Fibroblast of the conjunctiva (primary cell): ENCODE data around the gene PARP6.
A peak's percentile ranks its signal among the peaks of the same experiment; 100 is the strongest.

ENCODE experiments used
- DNase-seq: peaks from one replicate; pipeline ENCODE4 v3.0.0-alpha.2; 2010; ENCODE audit warnings: low read depth

The PARP6 gene, protein sequence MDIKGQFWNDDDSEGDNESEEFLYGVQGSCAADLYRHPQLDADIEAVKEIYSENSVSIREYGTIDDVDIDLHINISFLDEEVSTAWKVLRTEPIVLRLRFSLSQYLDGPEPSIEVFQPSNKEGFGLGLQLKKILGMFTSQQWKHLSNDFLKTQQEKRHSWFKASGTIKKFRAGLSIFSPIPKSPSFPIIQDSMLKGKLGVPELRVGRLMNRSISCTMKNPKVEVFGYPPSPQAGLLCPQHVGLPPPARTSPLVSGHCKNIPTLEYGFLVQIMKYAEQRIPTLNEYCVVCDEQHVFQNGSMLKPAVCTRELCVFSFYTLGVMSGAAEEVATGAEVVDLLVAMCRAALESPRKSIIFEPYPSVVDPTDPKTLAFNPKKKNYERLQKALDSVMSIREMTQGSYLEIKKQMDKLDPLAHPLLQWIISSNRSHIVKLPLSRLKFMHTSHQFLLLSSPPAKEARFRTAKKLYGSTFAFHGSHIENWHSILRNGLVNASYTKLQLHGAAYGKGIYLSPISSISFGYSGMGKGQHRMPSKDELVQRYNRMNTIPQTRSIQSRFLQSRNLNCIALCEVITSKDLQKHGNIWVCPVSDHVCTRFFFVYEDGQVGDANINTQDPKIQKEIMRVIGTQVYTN

DNA sequence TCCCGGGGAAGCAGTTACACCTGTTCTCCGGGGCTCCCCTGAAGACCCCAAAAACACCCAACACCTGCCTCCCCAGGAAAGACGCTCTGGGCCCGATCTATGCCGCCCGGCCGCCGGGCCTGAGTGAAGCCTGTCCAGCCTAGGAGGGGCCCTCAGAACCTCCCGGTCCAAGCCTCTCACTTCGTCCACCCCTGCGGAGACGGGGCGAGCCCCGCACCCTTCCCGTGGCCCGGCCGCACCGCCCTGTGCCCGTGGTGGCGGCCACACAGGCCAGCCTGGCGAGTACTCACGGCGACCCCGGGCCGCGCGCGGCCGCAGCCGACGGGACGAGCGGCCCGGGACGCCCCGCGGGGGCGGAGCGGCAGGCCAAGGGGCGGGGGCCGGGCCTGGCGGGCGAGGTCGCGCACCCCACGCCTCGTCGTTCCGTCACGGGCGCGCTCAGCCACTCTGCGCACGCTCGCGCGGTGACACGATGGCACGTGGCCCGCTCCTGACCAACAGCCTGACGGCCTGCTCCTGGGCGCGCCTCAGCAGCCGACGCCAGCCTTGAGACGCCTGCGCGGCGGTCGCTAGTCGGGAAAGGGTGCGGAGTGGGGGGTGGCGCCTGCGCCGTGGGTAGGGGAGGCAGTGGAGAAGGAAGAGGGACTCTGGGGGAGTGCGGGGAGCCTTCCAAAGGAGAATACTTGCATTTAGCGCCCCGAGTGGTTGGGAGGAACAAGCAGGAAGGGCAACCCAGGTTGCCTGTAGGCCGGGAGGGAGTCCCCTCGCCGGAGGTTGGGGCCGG lies at the start of gene PARP6:
Gene PARP6, minus strand, starts transcription at position 342 of the 784 bp plus-strand sequence. CDS start 5,077 bp downstream, outside the sequence.
- DNase-seq, result peak; percentile 97

DNA sequence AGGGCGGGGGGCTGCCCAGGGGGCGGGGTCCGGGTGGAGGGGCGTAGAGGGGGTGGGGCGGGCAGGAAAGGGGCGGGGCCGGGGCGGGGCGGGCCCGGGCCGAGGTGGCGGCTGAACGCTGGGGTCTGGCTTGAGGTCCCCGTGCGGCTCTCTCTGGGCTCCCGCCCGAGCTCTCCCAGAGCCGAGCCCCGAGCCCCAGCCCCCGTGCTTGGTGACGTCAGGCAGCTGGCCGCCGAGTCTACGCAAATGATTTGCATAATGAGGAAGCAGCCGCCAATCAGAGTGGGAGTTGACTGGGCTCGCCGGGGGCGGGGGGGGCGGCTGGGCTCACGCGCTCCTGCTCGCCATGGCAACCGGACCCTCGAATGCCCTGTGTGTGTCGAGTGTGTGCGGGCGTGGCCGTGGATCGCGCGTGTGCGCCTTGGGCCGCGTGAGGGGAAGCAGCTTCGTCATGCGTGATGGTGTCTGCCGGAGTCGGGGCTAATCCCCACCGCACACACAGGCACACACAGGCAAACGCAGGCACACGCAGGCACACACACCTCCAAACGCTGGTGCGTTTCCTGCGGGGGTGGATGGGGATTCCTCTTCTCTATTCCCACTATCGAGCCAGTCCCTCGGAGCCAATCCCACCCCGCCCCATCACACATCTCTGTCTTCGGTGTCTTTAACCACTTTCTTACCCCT lies 47.8 kb upstream of the PARP6 start, which contains the start of gene CELF6:
Gene CELF6, minus strand, starts transcription at position 173 of the 687 bp plus-strand sequence. CDS start 283 bp downstream, outside the sequence.
- no peak for DNase-seq

DNA sequence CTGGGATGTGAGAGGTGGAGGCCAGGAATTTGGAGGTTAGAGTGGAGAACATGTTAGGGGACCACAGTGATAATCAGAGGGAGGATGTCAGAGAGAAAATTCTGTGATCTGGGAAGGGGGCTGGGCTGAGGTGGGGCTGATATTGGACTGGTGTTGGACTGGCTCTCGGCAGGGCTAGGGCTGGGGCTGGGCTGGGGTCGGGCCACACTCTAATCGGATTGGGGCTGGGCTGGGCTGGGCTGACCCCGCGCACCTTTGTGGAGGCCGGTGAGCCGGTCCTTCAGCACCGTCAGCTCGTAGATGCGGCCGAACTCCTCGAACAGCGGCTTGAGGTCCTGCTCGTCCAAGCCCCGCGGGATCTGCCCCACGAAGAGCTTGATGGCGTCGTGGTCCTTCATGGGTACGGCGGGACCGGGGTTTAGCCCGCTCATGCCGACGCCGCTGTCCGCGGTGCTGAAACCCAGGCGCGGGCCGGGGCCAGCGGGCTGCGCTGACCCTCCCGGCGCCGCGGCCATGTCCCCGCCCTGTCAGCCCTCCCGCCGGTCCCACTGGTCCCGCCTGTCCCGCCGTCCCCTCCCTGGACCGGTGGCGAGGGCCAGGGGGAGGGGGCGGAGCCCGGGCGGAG lies 47.1 kb upstream of the PARP6 start:
- DNase-seq, result no peak

DNA sequence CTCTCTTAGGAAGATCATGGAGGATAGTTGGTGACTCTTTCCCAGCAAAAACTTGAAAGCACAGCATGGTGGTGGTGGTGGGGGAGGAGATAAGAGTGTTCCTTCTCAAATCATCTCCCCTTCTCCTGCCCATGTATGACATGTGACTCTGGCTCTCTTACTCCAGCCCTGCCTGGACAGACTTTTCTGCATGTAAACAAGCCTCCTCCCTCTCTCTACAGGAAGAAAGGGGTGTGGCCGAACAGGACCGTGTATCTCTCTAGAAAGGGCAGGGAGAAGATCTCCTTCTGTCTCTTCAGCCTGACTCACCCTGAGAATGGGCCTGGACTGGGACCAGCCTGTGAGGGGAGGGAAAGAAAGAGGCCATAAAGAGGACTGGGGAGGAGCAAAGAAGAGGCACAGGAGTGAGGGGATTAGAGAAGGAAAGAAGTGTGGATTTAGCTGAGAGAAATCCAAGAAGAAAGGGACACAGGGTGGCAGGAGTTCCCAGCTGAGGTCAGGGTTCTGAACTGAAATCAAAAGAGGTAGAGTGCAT lies 46.1 kb upstream of the PARP6 start:
- DNase-seq, result no peak

DNA sequence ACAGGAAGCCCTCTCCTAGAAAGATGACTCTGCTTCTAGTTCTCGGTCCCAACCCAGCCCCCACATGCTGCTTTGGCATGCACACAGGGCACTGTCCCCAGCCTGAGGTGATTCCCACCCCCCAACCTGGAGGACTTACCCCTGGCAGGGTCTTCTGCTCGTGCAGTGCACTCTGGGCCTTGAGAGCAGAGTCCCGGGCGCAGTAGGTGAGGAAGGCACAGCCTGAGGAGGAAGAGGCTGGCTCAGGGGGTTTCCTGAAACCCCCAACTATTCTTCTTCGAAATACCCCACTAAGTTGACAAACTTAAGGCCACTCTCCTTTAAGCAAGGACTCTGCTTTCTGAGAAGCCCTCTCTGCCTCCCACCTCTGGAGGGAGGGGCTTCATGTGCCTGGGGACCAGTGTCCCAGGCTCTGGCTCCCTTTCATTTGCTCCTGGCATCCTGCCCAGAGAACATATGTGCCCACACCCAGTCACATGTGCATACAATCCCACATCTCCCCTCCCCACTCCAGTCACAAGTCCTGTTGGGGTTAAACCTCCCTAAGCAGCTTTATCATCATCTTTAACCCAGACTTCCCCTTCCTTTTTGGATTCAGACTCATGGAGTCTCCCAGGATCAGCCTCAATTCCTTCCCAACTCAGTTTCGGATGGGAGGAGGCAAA lies 43.5 kb upstream of the PARP6 start:
- no peak for DNase-seq

DNA sequence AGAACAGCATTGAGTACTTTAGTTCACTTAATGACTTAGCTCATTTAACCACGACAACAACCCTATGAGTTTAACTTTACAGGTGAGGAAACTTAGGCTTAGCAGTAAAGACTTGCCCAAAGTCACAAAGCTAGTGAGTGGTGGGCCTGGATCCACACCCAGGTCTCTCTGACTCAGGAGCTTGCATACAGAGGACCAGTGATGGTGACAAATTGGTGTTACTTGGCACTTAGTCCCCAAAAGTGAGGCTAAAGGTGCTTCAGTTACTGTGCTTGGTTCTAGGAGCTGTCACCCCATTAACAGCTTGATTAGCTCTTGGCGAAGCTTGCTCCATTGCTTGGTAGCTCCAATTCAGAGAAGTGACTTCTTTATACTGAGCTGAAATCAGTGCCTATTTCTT lies 41.5 kb upstream of the PARP6 start:
- DNase-seq, result no peak

DNA sequence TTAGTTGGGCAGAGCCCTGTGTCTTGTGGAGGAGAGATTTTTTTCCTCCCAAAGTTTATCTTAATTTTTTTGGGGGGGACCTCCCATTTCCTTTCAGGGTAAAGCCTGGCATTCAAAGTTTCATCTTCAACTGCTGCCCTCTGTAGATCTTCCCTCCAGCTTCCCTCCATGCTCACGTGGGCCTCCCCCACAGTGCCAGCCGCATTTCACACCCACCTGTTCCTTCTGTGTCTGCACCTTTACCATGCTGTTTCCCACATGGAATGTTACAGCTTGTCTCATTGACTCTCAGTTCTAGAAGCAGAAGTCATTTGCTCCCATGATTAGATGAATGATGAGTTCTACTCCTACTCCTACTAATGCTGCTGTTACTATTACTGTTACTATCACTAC lies 41.1 kb upstream of the PARP6 start:
- DNase-seq, result no peak

DNA sequence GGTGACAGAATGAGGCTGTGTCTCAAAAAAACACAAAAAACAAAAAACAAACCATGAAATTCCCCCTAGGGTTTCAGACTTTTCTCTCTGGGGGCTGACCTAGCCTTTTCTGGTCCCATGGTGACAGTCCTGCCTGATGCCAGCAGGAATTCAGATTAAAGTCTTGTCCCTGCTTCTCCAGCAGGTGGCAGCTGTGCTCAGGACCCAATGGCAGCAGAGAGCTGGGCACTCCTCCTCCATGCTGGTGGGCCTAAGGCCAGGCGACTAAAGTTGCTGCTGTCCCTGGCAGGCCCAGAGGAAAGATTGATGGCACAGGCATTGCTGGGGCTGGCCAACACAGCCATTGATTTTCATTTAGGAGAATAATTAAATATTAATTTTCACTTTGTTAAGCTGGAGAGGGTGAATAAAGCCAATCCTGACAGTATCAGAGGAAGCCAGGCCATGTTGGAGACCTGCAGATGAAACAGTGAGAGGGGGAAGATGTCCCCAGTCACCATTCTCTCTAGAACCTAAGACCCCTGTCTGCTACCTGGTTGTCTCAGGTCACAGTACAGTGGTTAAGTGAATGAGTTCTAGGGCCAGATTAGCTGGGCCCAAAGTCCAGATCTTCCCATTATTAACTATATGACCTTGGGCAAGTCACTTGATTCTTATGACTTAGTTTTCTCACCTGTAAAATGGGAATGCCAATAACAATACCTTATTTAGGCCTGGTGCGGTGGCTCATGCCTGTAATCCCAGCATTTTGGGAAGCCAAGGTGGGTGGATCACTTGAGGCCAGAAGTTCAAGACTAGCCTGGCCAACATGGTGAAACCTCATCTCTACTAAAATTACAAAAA lies 40.5 kb upstream of the PARP6 start:
- DNase-seq, result peak; percentile 61

DNA sequence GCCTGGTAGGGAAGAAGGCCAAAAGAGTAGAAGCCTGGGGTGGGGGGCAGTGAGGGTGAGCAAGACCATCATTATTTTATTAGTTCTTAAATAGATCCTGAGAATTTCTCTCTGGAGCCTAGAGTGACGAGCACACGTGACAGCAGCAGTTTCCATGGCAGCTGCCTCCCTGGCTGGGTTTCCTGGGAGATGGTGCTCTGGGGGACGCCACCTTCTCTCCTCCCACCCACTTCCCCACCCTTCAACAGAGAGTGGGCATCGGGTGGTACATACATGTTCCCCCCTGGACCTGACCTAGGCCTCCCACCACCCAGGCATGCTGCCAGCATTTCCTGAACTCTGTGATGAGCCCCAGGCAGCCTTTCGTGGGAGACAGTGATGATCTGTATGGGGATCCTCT lies 34.7 kb upstream of the PARP6 start:
- DNase-seq, result no peak

DNA sequence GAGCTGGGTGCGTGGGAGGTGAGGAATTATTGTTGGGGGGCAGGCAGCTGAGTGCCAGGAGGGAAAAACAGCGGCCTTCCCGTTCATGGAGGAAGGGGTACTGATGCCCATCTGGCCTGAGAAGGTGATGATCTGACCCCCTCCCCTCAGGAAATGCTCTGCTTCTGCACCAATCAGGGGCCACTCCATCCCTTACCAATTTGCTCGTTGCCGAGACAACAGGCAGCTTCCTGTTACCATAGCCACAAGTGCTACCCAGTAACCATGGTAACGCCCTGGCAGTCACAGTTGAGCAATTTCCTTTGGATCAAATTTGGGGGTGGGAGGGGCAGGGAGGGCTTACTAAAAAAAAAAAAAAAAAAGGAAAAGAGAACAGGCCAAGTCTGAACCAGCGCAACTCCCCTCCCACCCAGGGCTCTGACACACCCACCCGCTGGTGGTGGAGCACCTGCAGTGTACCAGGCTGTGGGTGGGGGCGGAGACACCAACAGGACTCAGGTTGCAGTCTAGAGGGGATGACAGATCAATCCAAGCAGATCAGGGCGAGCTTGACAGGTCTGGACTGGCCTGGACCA lies 33.9 kb upstream of the PARP6 start:
- DNase-seq, result peak; percentile 47

DNA sequence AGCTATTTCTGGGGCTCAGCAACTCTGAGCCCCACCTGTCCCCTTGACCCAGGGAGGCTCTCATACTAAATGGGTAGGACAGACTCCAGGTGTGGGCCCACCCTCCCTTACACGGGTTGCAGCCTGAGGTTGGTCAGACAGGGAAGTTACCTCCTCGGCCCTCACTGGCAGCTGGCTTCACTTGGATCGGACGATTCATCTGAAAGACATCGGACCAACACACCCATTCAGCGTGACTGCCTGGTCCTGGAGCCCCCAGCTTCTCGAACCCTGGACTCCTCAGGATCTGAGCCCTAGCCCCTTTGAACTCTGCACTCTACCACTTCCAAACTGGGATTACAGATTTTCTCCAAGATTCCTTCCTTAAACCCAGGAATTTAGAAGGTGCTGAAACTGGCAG lies 32.2 kb upstream of the PARP6 start:
- DNase-seq, result no peak

DNA sequence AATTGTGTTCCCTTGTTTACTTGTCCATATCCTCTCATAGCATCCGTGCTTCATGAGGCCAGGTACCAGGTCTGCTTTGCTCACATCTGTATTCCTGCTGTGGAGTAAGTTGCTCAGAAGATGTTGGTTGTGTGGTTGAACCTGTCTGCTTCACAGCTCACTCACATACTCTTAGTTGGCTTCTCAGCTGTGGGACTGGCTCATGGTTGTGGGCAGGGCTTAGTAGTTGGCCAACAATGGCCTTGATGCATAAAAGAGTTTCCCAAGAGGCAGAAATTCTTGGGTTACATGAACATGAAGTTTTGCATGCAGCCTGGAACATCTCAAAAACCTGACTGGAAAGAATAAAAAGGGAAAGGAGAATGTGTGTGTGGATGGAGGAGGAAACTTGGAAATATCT lies 30.6 kb upstream of the PARP6 start:
- no peak for DNase-seq

DNA sequence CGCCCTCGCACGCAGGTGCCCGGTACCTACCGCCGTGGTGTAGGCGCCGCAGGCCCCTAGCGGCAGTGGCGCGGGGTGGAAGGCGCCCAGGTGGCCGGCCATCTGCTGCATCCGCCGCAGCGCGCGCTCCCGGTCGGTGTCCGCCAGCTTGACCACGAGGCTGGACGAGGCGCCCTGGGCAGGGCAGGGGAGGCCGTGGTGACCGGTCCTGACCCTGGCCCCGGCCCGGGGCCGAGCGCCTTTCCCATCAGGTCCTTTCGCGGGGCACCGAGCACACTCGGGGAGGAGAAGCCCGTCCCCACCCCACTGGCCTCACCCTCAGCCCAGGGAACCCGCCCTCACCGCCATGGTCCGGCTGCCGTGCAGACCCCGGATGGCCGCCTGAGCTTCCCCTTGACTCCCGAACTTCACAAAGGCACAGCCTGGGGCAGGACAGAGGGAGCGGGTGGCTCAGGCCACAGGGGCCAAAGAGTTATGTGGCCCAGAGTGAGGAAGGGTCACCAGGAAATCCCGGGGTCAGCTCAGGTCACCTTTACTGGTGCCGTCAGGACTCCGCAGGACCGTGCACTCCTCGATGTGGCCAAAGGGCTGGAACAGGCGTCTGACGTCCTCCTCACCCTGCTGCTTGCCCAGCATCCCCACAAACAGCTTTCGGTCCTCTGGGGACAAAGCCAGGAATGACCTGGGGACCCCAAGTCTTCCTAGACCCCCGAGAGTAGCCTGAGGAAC lies 17.4 kb upstream of the PARP6 start:
- no peak for DNase-seq

DNA sequence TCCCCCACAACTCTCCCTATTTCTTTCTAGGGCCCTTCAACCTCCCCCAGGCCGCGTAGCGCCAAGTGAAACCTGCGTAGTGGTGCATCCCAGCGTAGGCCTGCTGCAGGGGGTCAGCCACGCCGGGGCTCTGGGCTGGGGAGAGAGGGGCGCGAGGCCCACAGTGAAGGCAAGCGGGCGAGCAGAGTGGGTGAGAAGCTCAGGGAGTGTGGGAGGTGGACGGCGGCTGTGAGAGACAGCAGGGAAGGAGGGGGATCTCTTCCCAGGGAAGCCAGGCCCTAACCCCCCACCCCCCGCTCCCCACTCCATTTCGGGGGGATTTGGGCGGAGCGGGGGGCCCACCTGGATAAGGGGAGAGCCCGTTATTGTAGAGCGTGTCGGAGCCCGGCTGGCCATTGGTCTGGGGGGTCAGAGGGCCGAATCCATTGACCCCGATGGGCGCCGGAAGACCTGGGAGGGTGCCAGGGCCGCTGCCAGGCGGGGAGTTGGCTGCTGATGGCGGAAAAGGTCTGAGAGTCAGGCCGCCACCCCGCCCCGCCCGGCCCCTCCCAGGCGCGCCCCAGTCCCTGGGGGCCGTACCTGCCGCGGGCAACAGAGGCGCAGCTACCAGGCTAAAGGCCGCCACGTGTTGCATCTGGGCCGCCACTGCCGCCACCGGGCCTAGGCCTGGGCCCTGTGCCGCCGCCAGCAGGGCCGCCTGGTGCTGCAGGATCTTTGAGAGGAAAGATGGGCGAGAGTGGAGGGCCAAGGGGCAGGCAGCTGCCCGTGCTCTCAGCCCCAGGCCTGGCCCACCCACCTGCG lies 16.6 kb upstream of the PARP6 start:
- no peak for DNase-seq

DNA sequence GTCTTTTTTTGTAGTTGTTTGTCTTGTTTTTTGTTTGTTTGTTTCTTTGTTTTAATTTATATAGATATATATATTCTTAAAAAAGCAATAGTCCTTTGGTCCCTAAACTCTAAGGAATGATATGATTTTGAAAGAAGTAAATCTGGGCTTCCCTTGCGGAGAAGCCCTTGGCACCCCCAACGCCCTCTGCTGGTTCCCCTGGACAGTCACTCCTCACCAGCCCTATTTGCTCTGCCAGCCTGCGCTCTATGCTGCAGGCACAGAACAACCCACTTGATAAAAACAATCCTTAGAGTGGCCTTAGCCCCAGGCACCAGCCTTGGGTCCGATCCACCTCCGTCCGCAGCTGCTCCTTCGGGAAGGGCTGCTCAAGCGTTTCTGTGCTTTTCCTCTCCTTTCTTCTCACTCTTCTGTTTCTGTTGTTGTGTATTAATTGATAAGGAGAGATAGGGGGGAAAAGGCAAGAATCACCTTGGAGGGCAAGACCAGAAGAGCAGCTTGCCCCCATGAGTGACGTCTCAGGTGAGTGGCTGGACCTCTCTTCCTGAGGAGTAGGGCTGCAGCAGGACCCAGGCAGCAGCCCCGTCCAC lies 13.7 kb upstream of the PARP6 start:
- peak; percentile 9 for DNase-seq

DNA sequence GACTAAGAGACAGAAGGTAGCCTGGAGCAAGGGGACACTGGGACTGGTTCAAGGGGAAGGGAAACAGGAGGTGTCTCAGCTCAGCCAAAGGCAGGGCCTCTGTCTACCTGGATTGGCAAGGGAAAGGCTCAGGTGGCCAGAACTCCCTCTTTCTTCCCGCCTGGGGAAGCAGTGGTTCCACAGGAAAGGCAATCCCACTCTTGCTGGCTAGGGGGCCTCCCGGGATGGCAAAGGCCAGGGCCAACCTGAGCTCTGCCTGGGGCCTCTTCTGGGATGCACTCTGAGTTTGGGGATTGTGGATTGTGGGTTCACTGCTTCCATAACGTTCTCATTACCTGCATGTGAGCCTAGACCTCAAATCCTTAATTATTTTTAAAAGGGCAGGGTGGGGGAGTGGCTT lies 13.0 kb upstream of the PARP6 start:
- DNase-seq, result no peak

DNA sequence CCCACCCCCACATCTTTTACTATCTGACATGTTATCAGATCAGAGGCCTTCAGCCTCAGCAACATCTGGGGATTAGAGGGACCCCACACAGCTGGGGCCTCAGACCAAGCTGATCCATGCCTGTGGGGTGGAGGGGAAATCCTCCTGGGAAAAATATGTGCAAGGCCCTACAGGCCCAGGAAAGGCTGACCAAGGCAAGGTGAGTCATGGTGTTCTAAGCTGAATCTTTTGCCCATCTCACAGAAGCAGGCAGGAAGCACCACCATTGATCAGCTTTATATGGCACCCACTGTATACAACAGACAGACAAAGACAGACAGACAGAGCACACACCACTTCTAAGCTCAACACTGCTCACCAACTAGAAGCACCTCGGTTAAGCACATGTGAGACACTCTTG lies 12.4 kb upstream of the PARP6 start:
- DNase-seq, result no peak

DNA sequence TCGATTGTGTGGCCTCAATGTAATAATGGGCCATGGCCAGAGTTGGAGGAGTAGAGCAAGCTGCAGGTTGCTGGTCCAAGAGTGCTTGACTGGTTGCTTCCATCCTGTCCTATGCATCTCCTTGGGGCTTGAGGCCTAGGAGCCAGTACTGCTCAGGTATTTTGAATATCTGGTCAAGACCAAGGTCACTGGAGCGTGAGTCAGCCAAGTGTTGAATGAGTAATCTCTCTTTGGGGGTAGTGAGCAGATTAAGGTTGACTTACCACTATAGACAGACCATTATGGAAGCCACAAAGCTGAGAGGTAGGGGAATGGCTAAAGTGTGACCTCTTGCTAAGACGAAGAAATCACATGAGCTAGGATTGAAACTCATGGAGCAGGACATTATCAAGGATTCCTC lies 9.4 kb upstream of the PARP6 start:
- DNase-seq, result no peak
